GM19099 (cell line): ENCODE results near the gene ANKS1A.

ENCODE experiments used
- POLR2A ChIP-seq: IDR thresholded peaks from 3 replicates; pipeline ENCODE4 v1.6.1; 2011; ENCODE audit warnings: low read depth; ENCODE audit not compliant: insufficient read length; ENCODE audit errors: extremely low read depth

ANKS1A gene

DNA sequence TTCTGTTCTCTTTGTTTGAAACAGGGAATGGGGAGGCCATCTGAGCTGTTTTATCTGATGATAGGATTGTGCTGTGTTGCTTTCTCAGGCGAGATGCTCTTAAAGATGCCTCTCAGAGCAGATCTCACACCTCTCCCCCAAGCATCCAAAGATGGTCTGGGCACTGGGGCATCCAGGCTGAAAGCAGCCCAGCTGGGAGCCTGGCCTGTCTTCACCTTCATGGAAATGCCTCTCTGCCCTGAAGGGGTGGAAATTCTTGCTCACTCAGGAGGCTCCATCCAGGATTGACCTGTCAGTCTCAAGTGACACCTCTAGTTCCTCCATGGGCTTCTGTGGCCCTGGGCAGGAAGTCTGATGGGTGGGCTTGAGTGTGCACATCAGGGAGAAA, 165.7 kb downstream of the ANKS1A start:
- TF ChIP-seq POLR2A: no peak

DNA sequence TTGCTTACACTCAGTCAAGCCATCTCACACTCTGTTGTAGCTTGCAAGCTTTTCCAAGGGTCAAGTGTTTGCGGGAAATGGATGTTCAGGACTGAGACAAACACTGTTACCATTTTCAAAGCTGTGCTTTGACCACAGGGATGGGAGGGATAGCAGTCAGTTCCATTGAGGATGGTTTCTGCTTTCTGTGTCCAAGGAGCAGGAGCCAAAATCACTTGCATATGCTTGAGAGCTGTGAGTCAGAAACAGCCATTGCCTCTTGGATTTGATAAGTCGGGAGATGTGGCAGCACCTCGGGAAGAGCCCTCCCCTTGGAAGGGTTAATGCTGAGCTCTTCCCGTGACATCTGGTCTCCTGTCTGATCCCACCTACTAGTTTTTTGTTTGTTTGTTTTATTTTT, 166.8 kb downstream of the ANKS1A start:
- no peak for TF ChIP-seq POLR2A

DNA sequence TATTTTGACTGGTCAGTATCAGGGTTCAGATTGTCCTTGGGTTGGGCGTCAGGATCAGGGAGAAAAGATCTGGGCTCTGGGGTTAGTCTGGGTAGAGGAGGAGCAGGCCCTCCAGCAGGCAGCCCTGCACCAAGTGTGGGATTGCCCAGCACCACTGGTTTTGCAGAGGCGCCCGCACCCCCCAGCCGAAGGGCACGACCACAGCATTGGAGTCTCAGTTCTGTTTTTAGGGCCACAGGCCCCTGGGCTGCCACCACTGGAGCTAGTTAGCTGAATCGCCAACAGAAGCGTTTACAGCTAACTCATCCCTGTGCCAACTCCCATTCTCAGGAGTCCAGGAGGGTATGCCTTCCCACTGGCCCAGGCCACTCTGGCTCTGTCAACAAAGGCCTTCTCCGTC, 167.9 kb downstream of the ANKS1A start:
- TF ChIP-seq POLR2A: no peak

DNA sequence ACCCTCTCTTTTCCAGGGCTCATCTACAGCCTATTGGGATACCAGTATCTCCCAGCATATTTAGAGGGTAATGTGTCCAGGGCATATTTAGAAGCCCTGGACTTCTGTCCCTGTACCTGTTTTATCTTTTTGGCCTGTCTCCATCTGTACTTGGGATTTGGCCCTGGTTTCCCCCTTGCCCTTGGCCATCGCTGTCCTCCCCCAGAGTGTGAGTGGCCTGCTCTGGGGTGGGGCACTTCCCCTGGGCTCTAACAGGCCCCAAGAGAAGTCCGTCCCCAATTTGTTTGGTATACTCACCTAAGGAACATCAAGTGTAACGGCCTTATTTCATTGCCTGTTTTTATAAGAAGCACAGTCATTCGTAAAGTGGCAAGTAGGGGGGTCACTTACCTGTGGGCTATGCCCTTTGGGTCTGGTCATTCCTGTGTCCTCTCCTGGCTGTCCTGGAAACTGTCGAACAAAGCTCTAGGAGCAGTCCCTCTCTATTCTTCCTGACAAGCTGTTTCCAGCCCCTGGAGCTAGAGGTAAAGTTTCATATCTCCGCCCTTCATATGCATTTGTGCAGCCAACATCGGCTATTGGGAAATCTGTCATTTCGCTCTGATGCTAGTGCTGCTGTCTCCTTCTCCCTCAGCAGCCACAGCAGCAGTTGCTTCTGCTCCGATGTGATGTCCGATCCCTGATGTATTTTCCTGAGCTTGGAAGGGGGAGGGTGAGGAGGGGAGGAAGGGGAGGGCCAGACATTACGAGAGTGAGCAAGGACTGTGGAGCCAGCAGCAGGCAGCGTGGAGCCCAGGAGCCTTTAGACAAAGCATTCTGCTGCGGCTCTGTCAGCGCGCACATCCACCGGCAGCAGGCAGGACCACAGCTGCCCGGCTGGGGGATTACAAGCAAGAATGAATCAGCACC, 168.6 kb downstream of the ANKS1A start:
- TF ChIP-seq POLR2A: no peak

DNA sequence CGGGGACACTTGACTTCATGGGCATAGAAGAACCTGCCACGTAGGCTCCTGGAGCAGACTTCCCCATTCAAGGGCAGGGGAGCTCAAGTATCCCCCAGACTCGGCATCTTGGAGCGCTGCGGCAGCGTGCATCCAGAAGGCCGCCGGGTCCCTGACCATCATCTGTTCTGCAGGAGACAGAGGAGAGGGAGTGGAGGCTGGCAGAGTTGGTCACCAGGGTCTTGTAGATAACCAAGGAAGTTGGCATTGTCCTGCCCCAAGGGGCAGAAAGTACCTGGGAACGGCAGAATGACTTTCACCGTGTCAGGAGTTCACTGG, 169.3 kb downstream of the ANKS1A start:
- TF ChIP-seq POLR2A: no peak

DNA sequence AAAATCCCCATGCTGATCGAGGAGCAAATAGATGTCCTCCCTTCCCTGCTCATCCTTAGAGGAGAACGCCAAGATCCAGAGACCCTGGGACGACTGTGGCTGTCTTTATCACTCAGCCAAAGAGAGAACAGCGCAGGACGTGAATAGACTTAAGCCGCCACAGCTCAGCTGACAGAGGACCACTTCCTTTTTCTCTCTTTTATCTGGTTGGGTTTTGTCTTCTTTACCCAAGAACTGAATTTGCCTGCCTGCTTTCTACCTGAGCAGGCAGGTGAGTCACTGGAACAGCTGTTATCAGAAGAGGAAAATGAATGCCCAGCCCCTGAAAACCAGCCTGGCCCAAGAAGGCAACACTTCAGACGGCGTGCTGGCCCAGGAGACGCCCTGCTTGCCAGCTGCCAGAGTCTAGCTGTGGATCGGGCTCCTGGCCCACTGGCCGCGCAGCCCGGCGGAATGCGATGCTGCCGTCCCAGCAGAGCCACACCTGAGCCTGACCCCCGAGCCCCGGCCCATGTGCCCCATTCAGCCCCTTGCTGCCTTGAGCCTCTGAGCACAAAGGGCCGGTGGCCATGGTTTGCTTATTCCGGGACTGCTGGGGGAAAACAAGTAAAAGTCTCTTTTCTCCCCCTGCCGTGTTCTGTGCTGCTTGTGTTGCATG, 169.9 kb downstream of the ANKS1A start:
- TF ChIP-seq POLR2A: no peak

DNA sequence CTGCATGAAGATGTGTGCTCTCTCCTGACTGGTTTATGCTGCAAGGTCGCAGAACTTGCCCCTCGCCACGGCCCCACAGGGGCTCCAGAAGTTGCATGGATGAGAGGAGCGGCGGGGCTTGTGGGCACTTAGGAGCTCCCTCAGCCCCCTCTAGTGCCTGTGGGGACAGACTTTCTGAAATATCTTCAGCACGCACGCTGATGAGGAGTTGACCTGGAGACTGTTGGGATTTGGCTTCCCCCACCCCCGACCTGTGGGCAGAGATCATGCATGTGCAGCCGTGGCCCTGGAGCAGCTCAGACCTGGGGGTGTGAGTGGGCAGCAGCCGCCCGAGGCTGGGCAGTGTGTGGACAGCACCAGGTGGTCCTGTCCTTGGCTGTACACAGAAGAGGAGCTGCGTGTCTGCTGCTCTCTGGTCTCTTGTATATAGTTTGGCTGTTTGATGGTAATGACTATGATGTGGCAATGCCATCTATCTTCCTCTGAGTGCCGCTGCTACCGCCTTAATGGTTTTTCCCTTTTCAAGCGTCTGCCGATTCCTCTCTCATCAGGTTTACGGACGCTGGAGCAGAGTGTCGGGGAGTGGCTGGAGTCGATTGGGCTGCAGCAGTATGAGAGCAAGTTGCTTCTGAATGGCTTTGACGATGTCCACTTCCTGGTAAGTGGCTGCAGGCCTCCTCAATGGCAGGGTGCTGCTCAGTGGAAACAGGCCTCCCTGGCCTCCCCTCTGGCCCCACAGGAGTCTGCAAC, 170.7 kb downstream of the ANKS1A start:
- no peak for TF ChIP-seq POLR2A

DNA sequence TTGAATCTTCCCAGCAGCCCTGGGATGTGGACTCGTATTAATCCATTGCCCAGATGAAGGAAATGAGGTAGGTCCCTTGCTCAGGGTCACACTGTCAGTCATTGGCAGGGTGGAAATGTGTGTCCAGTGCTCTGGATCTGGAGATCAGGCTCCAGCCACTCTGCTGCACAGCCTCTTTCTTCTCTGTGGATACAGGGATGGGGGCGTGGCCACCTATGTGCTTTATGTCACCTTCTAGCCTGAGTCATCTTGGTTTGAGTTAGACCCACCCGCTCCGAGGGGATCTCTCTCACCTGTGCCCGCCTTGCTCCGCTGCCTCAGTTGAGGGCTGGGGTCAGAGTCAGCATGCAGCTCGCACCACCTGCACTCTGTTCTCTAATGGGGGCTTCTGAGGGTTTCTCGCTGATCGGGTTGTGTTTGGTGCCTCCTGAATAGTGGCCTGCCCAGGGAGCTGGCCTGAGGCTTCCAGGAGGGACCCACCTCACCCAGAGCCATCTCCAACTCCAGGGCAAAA, 172.1 kb downstream of the ANKS1A start:
- no peak for TF ChIP-seq POLR2A

DNA sequence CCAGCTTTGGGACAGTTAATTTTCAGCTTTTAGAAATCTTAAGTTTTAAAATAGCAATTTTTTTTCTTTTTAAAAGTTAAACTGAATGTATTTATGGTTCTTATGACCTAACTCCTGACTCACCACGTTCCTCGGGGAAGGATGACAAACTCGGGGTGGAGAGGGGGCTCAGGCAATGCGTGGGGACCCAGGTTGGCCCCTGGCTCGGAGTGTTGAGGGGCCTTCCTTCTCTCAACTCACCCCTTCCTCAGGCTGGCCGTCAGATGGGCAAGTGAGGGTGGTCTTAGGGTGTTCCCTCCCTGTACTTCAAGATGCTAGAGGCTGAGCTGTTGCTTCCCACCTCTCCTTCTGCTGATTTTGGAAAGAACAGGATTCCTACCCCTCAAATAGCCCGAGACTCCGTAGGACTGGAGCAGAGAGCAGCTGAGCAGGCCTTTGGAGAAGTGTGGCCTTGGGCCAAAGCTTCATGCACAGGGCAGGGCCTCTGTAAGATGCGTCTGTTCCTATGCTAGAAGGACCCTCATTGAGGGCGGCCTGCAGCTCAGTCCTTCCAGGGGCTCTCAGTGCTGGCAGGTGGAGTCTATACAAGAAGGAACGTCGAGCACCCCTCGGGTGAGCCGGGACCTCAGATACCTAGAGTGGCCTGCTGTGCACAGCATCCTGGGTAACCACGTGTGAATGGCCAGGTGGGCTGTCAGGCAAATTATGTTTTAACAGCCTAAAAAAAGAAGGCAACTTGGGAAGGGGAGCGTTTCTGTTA, 172.8 kb downstream of the ANKS1A start:
- no peak for TF ChIP-seq POLR2A

DNA sequence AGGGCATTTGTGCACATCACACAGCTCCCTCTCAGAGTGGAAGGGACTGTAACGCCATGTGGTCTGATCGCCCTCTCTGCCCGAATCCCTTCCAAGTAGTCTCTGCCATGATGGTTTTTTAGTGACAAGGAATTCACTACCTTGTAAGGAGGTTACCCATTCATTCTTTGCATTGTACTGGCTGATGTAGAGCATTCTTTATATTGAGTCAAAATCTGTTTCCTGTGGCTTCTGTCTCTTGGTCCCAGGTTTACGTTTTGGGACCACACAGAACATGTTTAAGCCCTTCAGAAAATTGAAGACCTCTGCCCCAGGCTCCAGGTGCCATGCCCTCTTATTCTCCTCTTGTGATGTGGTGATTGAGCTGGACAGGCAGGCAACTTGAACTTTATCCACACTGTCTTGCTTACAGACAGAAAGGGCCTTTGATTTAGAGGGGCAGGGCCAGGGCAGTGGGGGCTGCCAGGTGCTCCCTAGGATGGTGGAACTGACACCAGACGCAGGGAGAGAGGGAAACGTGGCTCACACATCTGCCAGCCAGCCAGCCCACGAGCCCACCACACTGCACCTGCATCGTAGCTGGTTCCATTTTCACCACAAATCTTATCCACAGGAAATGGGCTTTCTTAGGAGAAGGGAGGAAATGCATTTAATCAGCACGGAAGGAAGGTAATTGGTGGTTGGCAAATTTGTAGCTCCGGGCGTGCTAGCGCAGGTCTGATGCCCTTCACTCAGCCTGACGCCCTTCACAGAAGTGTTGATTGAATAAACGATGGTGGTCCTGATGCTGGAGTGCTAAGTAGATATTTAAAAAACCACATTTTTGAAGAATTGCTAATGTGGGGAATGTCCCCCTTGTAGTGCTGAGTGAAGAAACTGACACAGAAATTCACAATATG, 173.9 kb downstream of the ANKS1A start:
- TF ChIP-seq POLR2A: no peak

DNA sequence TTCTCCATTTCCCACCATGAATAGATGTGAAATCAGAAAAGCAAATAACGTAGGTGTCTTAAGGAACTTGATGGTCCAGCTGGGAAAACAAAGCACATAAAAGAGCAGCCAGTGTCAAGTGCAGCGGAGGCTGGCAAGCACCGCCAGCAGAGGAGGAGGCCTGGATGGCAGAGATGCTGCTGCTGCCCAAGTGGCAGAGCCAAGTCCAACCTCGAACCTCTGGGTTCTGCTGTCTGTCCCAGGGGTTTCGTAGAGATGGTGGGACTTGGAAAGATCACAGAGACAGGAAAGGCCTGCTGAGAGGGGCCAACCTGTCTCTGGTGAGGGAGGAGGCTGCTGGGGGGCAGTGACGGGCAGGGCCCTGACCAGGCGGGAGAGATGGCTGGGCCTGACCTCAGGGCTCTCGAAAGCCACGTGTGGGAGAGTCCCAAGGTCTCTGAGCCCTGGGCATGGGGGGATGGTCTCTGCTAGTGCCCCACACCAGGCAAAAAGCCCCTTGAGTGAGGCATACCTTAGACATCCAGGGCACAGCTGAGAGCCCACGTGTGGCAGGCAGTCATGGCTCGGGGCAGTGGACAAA, 174.7 kb downstream of the ANKS1A start:
- TF ChIP-seq POLR2A: no peak

DNA sequence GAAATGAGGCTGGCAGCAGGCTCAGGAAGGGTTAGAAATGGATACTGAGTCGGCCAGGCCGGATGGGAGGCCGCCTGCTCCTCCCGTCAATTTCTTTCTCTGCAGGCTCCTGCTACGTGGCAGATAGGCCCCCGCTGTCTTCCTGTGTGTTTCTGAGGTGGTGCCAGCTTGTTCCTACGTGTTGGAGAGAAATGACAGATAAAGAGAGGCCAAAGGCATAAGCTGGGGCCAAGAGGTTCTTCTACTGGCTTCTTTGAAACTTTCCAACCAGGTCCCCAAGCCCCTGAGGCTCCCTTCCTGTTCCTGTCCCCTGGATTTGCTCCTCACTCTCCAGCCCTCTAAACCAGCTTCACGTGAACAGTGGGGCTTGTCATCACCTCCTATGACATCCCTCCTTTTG, 175.2 kb downstream of the ANKS1A start:
- TF ChIP-seq POLR2A: no peak

DNA sequence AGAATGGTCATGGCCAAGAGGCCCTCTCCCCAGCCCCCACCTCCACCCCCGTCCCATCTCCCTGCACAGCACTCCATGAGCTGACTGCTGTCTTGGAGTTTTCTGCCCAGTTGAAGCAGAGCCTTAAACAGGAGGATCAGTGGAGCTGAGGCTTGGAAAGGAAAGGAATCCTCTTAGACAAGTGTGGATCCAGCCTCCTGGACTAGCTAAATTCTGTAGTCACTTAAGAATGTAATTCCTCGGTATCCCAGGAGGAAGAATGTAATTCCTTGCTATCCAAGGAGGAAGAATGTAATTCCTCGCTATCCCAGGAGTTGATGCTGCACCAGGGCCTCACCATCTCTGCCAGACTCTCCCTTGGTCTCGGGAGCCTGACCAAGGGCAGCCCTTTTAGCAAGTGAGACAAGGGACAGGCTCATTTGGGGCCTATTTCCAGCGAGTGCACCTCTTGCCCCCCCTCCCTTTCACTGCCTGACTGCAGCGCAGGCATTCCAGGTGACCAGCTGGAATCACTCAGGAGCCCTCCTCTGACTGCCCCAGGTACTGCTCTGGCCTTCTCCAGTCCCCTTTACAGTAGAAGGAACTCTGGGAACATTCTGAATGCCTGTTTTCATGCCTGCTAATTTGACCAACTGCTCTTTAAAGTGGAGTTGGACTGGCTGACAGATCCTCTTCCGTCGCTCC, 175.8 kb downstream of the ANKS1A start:
- no peak for TF ChIP-seq POLR2A
